Activated T-cell treated with anti-CD3 and anti-CD28 coated beads for 24 hours (primary cell): ENCODE data around the gene TTC28.

Experiments
- DNase-seq: peaks from one replicate; pipeline ENCODE4 v3.0.0-alpha.2; 2020; ENCODE audit warnings: low read depth

TTC28 gene

GRCh38 chr22:28051091-28051786 is 628.4 kb downstream of the TTC28 start:
- DNase-seq: no peak

- no peak for DNase-seq
Observed at GRCh38 chr22:28048529-28048928, 631.1 kb downstream of the TTC28 start.

GRCh38 chr22:28047740-28048139 is 631.9 kb downstream of the TTC28 start:
- DNase-seq: no peak

GRCh38 chr22:28046100-28046499 is 633.5 kb downstream of the TTC28 start:
- DNase-seq: no peak

- no peak for DNase-seq
Observed at GRCh38 chr22:28044546-28045173, 635.0 kb downstream of the TTC28 start.

- DNase-seq: no peak
Observed at GRCh38 chr22:28043266-28043665, 636.4 kb downstream of the TTC28 start.

GRCh38 chr22:28034760-28035401 is 644.8 kb downstream of the TTC28 start:
- no peak for DNase-seq

GRCh38 chr22:28034145-28034759 is 645.4 kb downstream of the TTC28 start:
- no peak for DNase-seq

GRCh38 chr22:28032861-28033260 is 646.8 kb downstream of the TTC28 start:
- DNase-seq: no peak

- no peak for DNase-seq
Observed at GRCh38 chr22:28031383-28031922, 648.2 kb downstream of the TTC28 start.

GRCh38 chr22:28030473-28030872 is 649.2 kb downstream of the TTC28 start:
- no peak for DNase-seq

- DNase-seq: no peak
Observed at GRCh38 chr22:28029956-28030355, 649.7 kb downstream of the TTC28 start.

GRCh38 chr22:28029201-28029948 is 650.3 kb downstream of the TTC28 start:
- DNase-seq: no peak

GRCh38 chr22:28027453-28028448 is 651.9 kb downstream of the TTC28 start:
- DNase-seq: no peak

GRCh38 chr22:28025866-28026575 is 653.6 kb downstream of the TTC28 start:
- no peak for DNase-seq

- DNase-seq: no peak
Observed at GRCh38 chr22:28025333-28025732, 654.3 kb downstream of the TTC28 start.

- no peak for DNase-seq
Observed at GRCh38 chr22:28024422-28024888, 655.2 kb downstream of the TTC28 start.

GRCh38 chr22:28023774-28024173 is 655.9 kb downstream of the TTC28 start:
- no peak for DNase-seq

- no peak for DNase-seq
Observed at GRCh38 chr22:28023036-28023435, 656.6 kb downstream of the TTC28 start.
